ENCODE results near the gene OGT. TPM values are rescaled to one million over a fixed set of nuclear protein-coding genes. Genes with fewer than 3 reads are reported as not detected.

Gene OGT
- total RNA-seq, 1 donor, result 159 TPM

GRCh38 chrX:71621603-71622002, 88.7 kb downstream of the OGT start:
- DNase-seq (ENCODE audit: low read depth), result peak; percentile 12
- TF ChIP-seq CTCF (IDR thresholded peaks at IDR 0.05; ENCODE audit: insufficient read depth, low read depth, low read length), result no peak
- H3K4me3 ChIP-seq (ENCODE audit: low read depth, low read length), result no peak overlapping the region

- no peak overlapping the region for H3K4me3 ChIP-seq (ENCODE audit: low read depth, low read length)
- DNase-seq (ENCODE audit: low read depth), result no peak
- TF ChIP-seq CTCF (IDR thresholded peaks at IDR 0.05; ENCODE audit: insufficient read depth, low read depth, low read length), result no peak
Observed at GRCh38 chrX:71622032-71622575, 89.2 kb downstream of the OGT start.

GRCh38 chrX:71622576-71623450, 89.9 kb downstream of the OGT start:
- H3K4me3 ChIP-seq (ENCODE audit: low read depth, low read length), result no peak overlapping the region
- peak; percentile 52 for DNase-seq (ENCODE audit: low read depth)
- peak; percentile 23 for TF ChIP-seq CTCF (IDR thresholded peaks at IDR 0.05; ENCODE audit: insufficient read depth, low read depth, low read length)

- TF ChIP-seq CTCF (IDR thresholded peaks at IDR 0.05; ENCODE audit: insufficient read depth, low read depth, low read length), result no peak
- no peak overlapping the region for H3K4me3 ChIP-seq (ENCODE audit: low read depth, low read length)
- no peak for DNase-seq (ENCODE audit: low read depth)
Observed at GRCh38 chrX:71623714-71624113, 90.8 kb downstream of the OGT start.

- no peak for TF ChIP-seq CTCF (IDR thresholded peaks at IDR 0.05; ENCODE audit: insufficient read depth, low read depth, low read length)
- no peak overlapping the region for H3K4me3 ChIP-seq (ENCODE audit: low read depth, low read length)
- DNase-seq (ENCODE audit: low read depth), result no peak
Observed at GRCh38 chrX:71625471-71625870, 92.6 kb downstream of the OGT start.

Small RNA genes within 50 kb of the gene (small RNA-seq; reads per million reads assigned to genes)
- not detected for gene RF00019

Other genes with a start within 250 kb of the OGT start
- gene NONO, start 249.5 kb upstream of the OGT start, total RNA-seq, result 355 and 462 TPM in 2 replicates
- 3.5 and 6.5 TPM in 2 replicates for gene ITGB1BP2, start 231.4 kb upstream of the OGT start, total RNA-seq
- gene TAF1, start 166.7 kb upstream of the OGT start, total RNA-seq, result 27.1 and 37.6 TPM in 2 replicates
- gene GCNA, start 45.3 kb downstream of the OGT start, total RNA-seq, result 1.6 and 2.6 TPM in 2 replicates
- not detected in 2 replicates for gene CXCR3, start 85.4 kb downstream of the OGT start, total RNA-seq
- gene CXorf49, start 185.2 kb downstream of the OGT start, total RNA-seq, result not detected in 2 replicates
- not detected in 2 replicates for gene CXorf49B, start 230.2 kb downstream of the OGT start, total RNA-seq